Measurements from ENCODE around the gene TARS1. TPM values are rescaled to one million over a fixed set of nuclear protein-coding genes. Genes with fewer than 3 reads are reported as not detected.

TARS1 gene
- total RNA-seq, 4 donors from 2014 or later: 42.1 to 128 (median 99.1) TPM

DNA sequence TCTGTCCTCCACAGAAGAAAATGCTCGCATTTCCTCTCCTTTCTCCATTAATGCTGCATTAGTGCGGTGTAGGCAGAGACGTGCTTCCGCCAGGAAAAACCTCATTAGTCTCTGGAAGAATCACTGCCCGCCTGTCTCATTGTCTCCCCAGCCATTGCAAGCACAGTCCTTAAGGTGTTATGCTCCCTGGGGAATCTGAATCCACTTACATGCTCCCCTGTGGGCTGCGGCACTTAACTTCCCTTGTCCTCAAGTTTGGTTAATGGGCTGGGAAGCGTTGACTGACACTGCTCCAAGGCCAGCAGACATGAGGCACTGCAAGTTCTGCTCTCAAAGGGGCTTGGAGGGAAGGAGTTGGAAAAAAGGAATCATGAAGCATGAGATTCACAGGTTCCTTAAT, 41.6 kb downstream of the TARS1 start:
- ATAC-seq (ENCODE audit: low FRiP score) (no peak), DNase-seq (ENCODE audit: low spot score) (no peak)
- no peak for TF ChIP-seq CTCF (IDR thresholded peaks at IDR 0.05)

GRCh38 chr5:33487236-33487635, 46.5 kb downstream of the TARS1 start:
- no peak for TF ChIP-seq CTCF (IDR thresholded peaks at IDR 0.05)
- ATAC-seq (ENCODE audit: low FRiP score) (no peak), DNase-seq (ENCODE audit: low spot score) (no peak)

DNA sequence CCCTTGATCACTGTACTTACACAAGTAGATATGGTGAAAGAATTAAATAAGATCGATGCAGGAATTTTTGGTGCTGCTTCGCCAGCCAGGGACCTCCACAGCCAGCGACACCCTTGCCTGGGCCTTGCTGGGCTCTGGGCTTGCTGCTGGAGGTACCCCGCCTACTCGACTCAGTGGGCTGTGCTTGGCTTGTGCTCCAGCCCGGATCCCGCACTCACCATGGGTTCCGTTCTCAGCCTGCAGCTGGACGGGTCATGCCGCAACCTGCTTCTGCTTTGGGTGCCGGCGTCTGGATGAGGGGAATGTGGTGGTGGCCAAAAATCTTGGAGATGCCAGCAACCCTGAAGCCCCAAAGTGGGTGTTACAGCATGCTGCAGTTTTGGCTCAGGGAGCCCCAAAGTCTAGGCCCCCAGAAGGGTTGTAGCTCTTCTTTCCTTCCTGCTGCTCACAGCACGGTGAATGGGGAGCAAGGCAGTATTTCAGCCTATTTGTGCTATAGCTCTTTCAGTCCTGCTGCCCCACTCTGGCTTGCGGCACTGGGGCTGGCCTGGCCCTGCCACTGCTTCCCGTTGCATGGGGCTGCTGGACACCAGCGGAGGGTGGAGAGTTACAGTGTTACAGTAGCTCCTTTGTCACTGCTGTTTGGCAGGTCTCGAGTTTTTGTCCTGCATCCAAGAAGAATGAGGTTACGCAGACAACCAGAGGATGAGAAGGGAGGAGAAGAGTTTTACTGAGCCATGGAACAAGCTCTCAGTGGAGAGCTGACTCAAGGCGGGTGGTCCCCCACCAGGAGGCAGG, 48.0 kb downstream of the TARS1 start:
- DNase-seq (ENCODE audit: low spot score): no peak
- no peak for ATAC-seq (ENCODE audit: low FRiP score)
- no peak for TF ChIP-seq CTCF (IDR thresholded peaks at IDR 0.05)

DNA sequence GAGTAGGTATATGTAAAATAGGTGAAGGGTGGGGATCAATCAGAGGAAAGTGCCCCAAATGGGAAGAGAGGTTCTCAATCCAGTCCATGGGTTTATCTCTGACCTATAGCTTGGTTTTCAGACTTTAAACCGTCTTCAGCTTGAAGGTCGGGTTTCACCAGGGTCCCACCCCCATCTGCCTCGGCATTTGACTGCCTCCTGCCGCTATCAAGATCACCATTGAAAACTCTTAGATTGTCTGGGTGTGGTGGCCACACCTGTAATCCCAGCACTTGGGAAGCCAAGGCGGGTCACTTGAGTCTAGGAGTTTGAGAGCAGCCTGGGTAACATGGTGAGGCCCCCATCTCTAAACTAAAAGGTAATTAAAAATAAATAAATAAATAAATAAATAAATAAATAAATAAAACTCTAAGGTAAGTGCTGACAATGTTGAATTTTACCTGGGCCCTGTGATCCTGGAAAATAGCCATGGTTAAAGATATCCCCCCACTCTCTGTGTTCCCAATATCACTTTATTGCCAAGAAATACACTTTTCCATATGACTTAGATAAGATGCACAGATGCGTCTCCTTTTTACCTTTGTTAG, 48.8 kb downstream of the TARS1 start:
- no peak for DNase-seq (ENCODE audit: low spot score)
- no peak for ATAC-seq (ENCODE audit: low FRiP score)
- TF ChIP-seq CTCF (IDR thresholded peaks at IDR 0.05): no peak

DNA sequence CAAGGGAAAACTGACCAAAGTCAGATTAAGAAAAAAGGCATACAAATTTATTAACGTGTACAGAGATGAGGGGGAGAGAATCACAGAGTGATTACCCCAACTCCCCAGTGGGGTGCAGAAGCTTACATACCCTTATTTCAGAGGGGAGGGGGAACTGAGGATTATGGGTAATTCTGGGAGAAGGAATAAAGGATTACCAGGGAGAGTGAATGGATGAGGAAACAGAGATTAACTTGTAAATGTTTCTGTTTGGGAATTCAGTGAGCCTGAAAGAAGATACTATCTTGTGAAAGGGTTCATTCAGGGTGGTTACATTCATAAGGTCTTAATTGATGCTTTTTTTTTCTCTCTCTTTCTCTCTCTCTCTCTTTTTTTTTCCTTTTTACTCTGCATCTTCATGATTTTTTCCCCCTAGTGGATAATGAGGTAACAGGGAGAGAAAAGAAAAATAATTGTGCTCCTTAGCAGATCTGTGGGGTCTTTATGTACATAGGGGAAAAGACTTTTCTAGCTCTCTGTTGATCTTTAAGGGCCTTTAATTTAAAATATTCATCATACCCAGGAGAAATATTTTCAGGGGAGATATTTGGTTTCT, 49.4 kb downstream of the TARS1 start:
- ATAC-seq (ENCODE audit: low FRiP score): no peak
- no peak for TF ChIP-seq CTCF (IDR thresholded peaks at IDR 0.05)
- no peak for DNase-seq (ENCODE audit: low spot score)

- TF ChIP-seq CTCF (IDR thresholded peaks at IDR 0.05): no peak
- ATAC-seq (ENCODE audit: low FRiP score): no peak
- no peak for DNase-seq (ENCODE audit: low spot score)
These were observed 51.2 kb downstream of the TARS1 start for GRCh38 chr5:33491941-33492340.
